SH-SY5Y (cell line): Measurements from ENCODE around the gene HEPHL1.

ENCODE experiments used
- GATA2 ChIP-seq: IDR thresholded peaks from 2 replicates; pipeline ENCODE4 v1.6.1; 2011; ENCODE audit warnings: mild to moderate bottlenecking, low read depth, low read length
- GATA3 ChIP-seq: IDR thresholded peaks from 2 replicates; pipeline ENCODE4 v1.6.1; 2011; ENCODE audit warnings: low read depth, mild to moderate bottlenecking, low read length, moderate library complexity

- TF ChIP-seq GATA2 (no peak), GATA3 (no peak)
Observed at GRCh38 chr11:94107363-94107762, 86.2 kb downstream of the HEPHL1 start.
